Loucy (cell line): ENCODE data around the gene SMIM30.

ENCODE experiments used
- H2AFZ ChIP-seq: fragments of 200-600 bp; sonication (generic); 2 replicates; pipeline ENCODE4 v1.6.0; 2016; ENCODE audit warnings: antibody characterized with exemption, mild to moderate bottlenecking, low read length, moderate library complexity
- H3F3A ChIP-seq: fragments of 200-600 bp; 2 replicates; pipeline ENCODE4 v1.6.0; 2016; ENCODE audit warnings: antibody characterized with exemption, low read depth, mild to moderate bottlenecking
- H3K27me3 ChIP-seq: fragments of 200-600 bp; sonication (generic); 2 replicates; pipeline ENCODE4 v1.6.1; 2014; ENCODE audit warnings: low read length, mild to moderate bottlenecking; ENCODE audit not compliant: insufficient read depth, poor library complexity, severe bottlenecking
- H3K36me3 ChIP-seq: fragments of 200-600 bp; sonication (generic); 2 replicates; pipeline ENCODE4 v1.6.1; 2016; ENCODE audit warnings: low read length; ENCODE audit not compliant: insufficient read depth
- H3K4me1 ChIP-seq: fragments of 200-600 bp; sonication (generic); 2 replicates; pipeline ENCODE4 v1.5.1; 2014; ENCODE audit warnings: low read length, mild to moderate bottlenecking; ENCODE audit not compliant: insufficient read depth, poor library complexity, severe bottlenecking
- H3K4me2 ChIP-seq: fragments of 200-600 bp; sonication (generic); 2 replicates; pipeline ENCODE4 v1.6.0; 2014; ENCODE audit warnings: antibody characterized with exemption, low read length, low read depth, mild to moderate bottlenecking; ENCODE audit not compliant: poor library complexity, severe bottlenecking
- H3K4me3 ChIP-seq: fragments of 200-600 bp; sonication (generic); 2 replicates; pipeline ENCODE4 v1.5.1; 2014; ENCODE audit warnings: low read length, mild to moderate bottlenecking, mixed read lengths; ENCODE audit not compliant: poor library complexity, severe bottlenecking
- H3K79me2 ChIP-seq: fragments of 200-600 bp; sonication (generic); 2 replicates; pipeline ENCODE4 v1.6.1; 2014; ENCODE audit warnings: low read length; ENCODE audit not compliant: insufficient read depth
- H3K9ac ChIP-seq: fragments of 200-600 bp; sonication (generic); 2 replicates; pipeline ENCODE4 v1.6.0; 2014; ENCODE audit warnings: mild to moderate bottlenecking, low read depth, low read length, moderate library complexity; ENCODE audit not compliant: poor library complexity, severe bottlenecking
- H3K9me2 ChIP-seq: fragments of 200-600 bp; sonication (generic); replicated peaks from 2 replicates; pipeline ENCODE4 v1.6.1; 2016; ENCODE audit warnings: low read depth, low read length, mixed read lengths
- H3K9me3 ChIP-seq: fragments of 200-600 bp; sonication (generic); 2 replicates; pipeline ENCODE4 v1.6.1; 2014; ENCODE audit warnings: mild to moderate bottlenecking, antibody characterized with exemption, low read length, low read depth; ENCODE audit not compliant: insufficient read depth
- H4K20me1 ChIP-seq: fragments of 200-600 bp; sonication (generic); 2 replicates; pipeline ENCODE4 v1.6.0; 2014; ENCODE audit warnings: antibody characterized with exemption, low read length, mild to moderate bottlenecking; ENCODE audit not compliant: insufficient read depth, poor library complexity, severe bottlenecking
- EZH2phosphoT487 ChIP-seq: fragments of 200-600 bp; IDR thresholded peaks from 2 replicates; pipeline ENCODE4 v1.6.1; 2018; ENCODE audit warnings: antibody characterized with exemption, mild to moderate bottlenecking, moderate library complexity, borderline replicate concordance
- TF ChIP-seq, protein P1 (sequence below): fragments of 200-600 bp; sonication (generic); conservative IDR thresholded peaks from 2 replicates; pipeline ENCODE4 v1.5.1; 2014; ENCODE audit warnings: mild to moderate bottlenecking, antibody characterized with exemption, low read length

The SMIM30 gene

DNA sequence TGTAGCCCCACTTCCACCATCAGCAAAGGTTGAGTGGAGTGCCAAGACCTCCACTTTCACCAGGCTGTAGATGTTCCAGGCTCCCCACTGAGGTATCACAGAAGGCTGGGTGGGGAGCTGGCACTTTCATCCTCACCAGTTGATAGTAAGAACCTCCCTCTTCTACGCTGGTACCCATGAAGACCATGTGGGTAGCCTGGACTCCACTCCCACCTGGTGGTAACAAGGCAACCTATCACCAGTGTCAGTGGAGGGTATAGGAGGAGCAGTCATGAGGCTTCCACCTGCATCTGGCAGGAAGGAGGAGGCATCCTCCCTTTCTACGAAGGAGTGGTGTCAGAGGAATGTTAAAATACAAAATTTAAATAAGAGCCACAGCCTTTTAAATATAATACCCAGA is 4.4 kb downstream of the SMIM30 start:
- TF ChIP-seq, protein P1, sequence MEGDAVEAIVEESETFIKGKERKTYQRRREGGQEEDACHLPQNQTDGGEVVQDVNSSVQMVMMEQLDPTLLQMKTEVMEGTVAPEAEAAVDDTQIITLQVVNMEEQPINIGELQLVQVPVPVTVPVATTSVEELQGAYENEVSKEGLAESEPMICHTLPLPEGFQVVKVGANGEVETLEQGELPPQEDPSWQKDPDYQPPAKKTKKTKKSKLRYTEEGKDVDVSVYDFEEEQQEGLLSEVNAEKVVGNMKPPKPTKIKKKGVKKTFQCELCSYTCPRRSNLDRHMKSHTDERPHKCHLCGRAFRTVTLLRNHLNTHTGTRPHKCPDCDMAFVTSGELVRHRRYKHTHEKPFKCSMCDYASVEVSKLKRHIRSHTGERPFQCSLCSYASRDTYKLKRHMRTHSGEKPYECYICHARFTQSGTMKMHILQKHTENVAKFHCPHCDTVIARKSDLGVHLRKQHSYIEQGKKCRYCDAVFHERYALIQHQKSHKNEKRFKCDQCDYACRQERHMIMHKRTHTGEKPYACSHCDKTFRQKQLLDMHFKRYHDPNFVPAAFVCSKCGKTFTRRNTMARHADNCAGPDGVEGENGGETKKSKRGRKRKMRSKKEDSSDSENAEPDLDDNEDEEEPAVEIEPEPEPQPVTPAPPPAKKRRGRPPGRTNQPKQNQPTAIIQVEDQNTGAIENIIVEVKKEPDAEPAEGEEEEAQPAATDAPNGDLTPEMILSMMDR, result peak; percentile 46
- no peak for TF ChIP-seq EZH2phosphoT487
- Histone ChIP-seq H3K4me2 (no peak overlapping the region), H3K4me1 (peaks cover 10% of the 10 kb centered on the region), H3K79me2 (peaks cover 5% of the 10 kb centered on the region), H2AFZ (no peak overlapping the region), H3K36me3 (no peaks in the 10 kb centered on the region), H4K20me1 (no peaks in the 10 kb centered on the region), H3K27me3 (no peaks in the 10 kb centered on the region), H3K9me3 (no peaks in the 10 kb centered on the region), H3K4me3 (no peak overlapping the region), H3K9ac (no peak overlapping the region), H3F3A (no peaks in the 10 kb centered on the region), H3K9me2 (no peaks in the 10 kb centered on the region)

DNA sequence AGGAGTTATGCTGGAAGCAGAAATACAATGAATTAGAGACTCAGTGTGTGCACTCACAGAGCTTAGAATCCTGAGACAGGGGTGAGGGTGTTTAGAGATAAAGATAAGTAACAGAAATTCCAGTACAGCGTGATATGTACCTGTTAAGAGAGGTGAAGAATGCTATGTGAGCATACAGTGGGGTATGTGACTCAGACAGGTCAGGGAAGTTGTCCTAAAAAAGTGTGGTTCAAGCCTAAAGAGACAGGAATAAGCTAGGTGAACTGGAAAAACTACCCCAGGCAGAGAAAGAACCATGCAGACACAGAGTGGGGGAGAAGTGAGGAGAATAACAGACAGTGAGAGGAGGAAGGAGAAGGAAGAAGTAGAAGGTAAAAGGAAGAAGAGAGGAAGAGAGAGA is 8.6 kb downstream of the SMIM30 start:
- H3K36me3 ChIP-seq, result no peaks in the 10 kb centered on the region
- H4K20me1 ChIP-seq, result no peaks in the 10 kb centered on the region
- no peaks in the 10 kb centered on the region for H3K27me3 ChIP-seq
- H3K9ac ChIP-seq, result no peak overlapping the region
- no peak overlapping the region for H2AFZ ChIP-seq
- H3K4me2 ChIP-seq, result no peak overlapping the region
- H3K9me2 ChIP-seq, result no peaks in the 10 kb centered on the region
- no peaks in the 10 kb centered on the region for H3K9me3 ChIP-seq
- no peaks in the 10 kb centered on the region for H3F3A ChIP-seq
- H3K4me3 ChIP-seq, result no peak overlapping the region
- TF ChIP-seq, protein P1, result no peak
- no peak for TF ChIP-seq EZH2phosphoT487
- H3K4me1 ChIP-seq, result no peaks in the 10 kb centered on the region
- H3K79me2 ChIP-seq, result no peaks in the 10 kb centered on the region

DNA sequence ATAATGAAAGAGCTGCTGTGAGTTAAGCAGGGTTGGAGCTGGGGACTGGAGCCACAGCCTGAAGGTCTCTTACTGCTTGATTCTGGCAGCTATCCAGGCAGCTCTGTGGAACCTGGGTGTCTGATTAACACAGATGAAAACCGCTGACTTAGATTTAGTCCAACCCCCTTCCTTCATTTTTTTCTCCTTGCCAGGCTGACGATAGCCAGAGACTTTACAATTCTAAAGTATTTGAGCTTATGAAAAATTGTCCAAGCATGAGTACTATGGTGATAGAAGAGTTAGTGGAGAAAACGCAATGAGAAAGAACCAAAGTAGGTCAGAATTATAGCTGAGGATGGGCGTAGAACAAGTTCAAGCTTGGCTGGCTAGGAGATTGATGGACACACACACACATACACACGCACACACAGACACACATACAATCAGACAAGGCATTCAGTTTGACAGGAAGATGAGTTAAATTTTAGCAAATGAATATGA is 18.2 kb downstream of the SMIM30 start:
- Histone ChIP-seq H3K9me2 (no peaks in the 10 kb centered on the region), H3K4me1 (no peaks in the 10 kb centered on the region), H3F3A (no peaks in the 10 kb centered on the region), H4K20me1 (no peaks in the 10 kb centered on the region), H3K27me3 (no peaks in the 10 kb centered on the region), H3K79me2 (no peaks in the 10 kb centered on the region), H3K4me3 (no peak overlapping the region), H3K9ac (no peak overlapping the region), H3K36me3 (no peaks in the 10 kb centered on the region), H3K9me3 (no peaks in the 10 kb centered on the region), H3K4me2 (no peak overlapping the region), H2AFZ (no peak overlapping the region)
- TF ChIP-seq, protein P1, result no peak
- TF ChIP-seq EZH2phosphoT487, result no peak
